Activated CD8-positive, alpha-beta T cell treated with anti-CD3 and anti-CD28 coated beads for 36 hours (primary cell): Measurements from ENCODE around the gene EXT2. TPM values are rescaled to one million over a fixed set of nuclear protein-coding genes. Genes with fewer than 3 reads are reported as not detected.

Source experiments
- ATAC-seq: fragments of 200-7000 bp; cut with Tn5 transposase; one replicate; pipeline ENCODE4 v1.10.0; 2021; ENCODE audit warnings: mild to moderate bottlenecking, moderate library complexity
- CTCF ChIA-PET: fragments of 350-600 bp; sonication (Branson Sonifier 250); formaldehyde crosslinking; loops from one replicate; lab custom pipeline; 2021; ENCODE audit warnings: antibody characterized with exemption; lab: Charles Lee
- POLR2A ChIA-PET: fragments of 350-600 bp; sonication (Branson Sonifier 250); formaldehyde crosslinking; loops from one replicate; lab custom pipeline; 2021; ENCODE audit warnings: antibody characterized with exemption; lab: Charles Lee
- DNase-seq: peaks from one replicate; pipeline ENCODE4 v3.0.0-alpha.2; 2020
- H3K27ac Mint-ChIP-seq: one replicate; pipeline ENCODE4 v1.8.0; 2021; ENCODE audit warnings: mild to moderate bottlenecking, mixed read lengths
- H3K27me3 Mint-ChIP-seq: one replicate; pipeline ENCODE4 v1.8.0; 2021; ENCODE audit warnings: mixed read lengths
- H3K36me3 Mint-ChIP-seq: one replicate; pipeline ENCODE4 v1.8.0; 2021; ENCODE audit warnings: low read depth, mixed read lengths
- H3K4me1 Mint-ChIP-seq: one replicate; pipeline ENCODE4 v1.8.0; 2021; ENCODE audit warnings: low read depth, mixed read lengths
- H3K4me3 Mint-ChIP-seq: one replicate; pipeline ENCODE4 v1.8.0; 2021; ENCODE audit warnings: mild to moderate bottlenecking, moderate library complexity, mixed read lengths
- H3K9me3 Mint-ChIP-seq: one replicate; pipeline ENCODE4 v1.8.0; 2021; ENCODE audit warnings: mixed read lengths
- CTCF ChIP-seq: fragments of 200-600 bp; IDR thresholded peaks from one replicate; pipeline ENCODE4 v1.8.0; 2022; ENCODE audit warnings: antibody characterized with exemption, mild to moderate bottlenecking
- intact Hi-C: fragments of 100-400 bp; cut with micrococcal nuclease; formaldehyde crosslinking; loops from one replicate; pipeline ENCODE4 v1.10.0; 2022
- total RNA-seq, 2 experiments: library from RNA; stranded (reverse); gene quantifications; one replicate each; pipeline ENCODE4 v1.2.3, GENCODE V29; 2021

Gene EXT2
- total RNA-seq, 2 experiments from 2014 or later = 20.0 to 20.2 TPM

GRCh38 chr11:44198146-44198724 is 102.8 kb downstream of the EXT2 start:
- H3K4me3 Mint-ChIP-seq = no peak overlapping the region
- CTCF ChIA-PET = interaction anchor here (1.2 to 1.5 kb wide), 2 partner anchors 12 to 14 kb away, joined by 3 to 6 read pairs; no protein-coding TSS in a partner anchor
- TF ChIP-seq CTCF = no peak
- DNase-seq (no peak), ATAC-seq (no peak)
- H3K4me1 Mint-ChIP-seq = no peaks in the 10 kb centered on the region
- POLR2A ChIA-PET = no interaction called here
- H3K36me3 Mint-ChIP-seq = peaks cover 40% of the 10 kb centered on the region
- H3K27ac Mint-ChIP-seq = no peak overlapping the region
- H3K27me3 Mint-ChIP-seq = no peaks in the 10 kb centered on the region
- no peaks in the 10 kb centered on the region for H3K9me3 Mint-ChIP-seq
- intact Hi-C loops = no loop called here

GRCh38 chr11:44199298-44199697 is 103.8 kb downstream of the EXT2 start:
- DNase-seq = no peak
- Mint-ChIP-seq H3K27ac (no peak overlapping the region), H3K27me3 (no peaks in the 10 kb centered on the region), H3K36me3 (peaks cover 36% of the 10 kb centered on the region), H3K9me3 (no peaks in the 10 kb centered on the region), H3K4me1 (no peaks in the 10 kb centered on the region), H3K4me3 (no peak overlapping the region)
- POLR2A ChIA-PET = no interaction called here
- CTCF ChIA-PET = no interaction called here
- intact Hi-C loops = no loop called here
- no peak for TF ChIP-seq CTCF
- no peak for ATAC-seq

- Mint-ChIP-seq H3K4me3 (no peak overlapping the region), H3K4me1 (no peaks in the 10 kb centered on the region), H3K9me3 (no peaks in the 10 kb centered on the region), H3K27ac (no peak overlapping the region), H3K27me3 (no peaks in the 10 kb centered on the region), H3K36me3 (peaks cover 34% of the 10 kb centered on the region)
- no peak for DNase-seq
- POLR2A ChIA-PET = no interaction called here
- ATAC-seq = no peak
- CTCF ChIA-PET = no interaction called here
- intact Hi-C loops = no loop called here
- no peak for TF ChIP-seq CTCF
Observed at GRCh38 chr11:44199816-44200215, 104.3 kb downstream of the EXT2 start.

- no peaks in the 10 kb centered on the region for H3K9me3 Mint-ChIP-seq
- TF ChIP-seq CTCF = no peak
- intact Hi-C loops = no loop called here
- ChIA-PET POLR2A (no interaction called here), CTCF (no interaction called here)
- no peaks in the 10 kb centered on the region for H3K4me1 Mint-ChIP-seq
- ATAC-seq (no peak), DNase-seq (no peak)
- no peak overlapping the region for H3K4me3 Mint-ChIP-seq
- H3K27ac Mint-ChIP-seq = no peak overlapping the region
- peaks cover 37% of the 10 kb centered on the region for H3K36me3 Mint-ChIP-seq
- H3K27me3 Mint-ChIP-seq = no peaks in the 10 kb centered on the region
Observed at GRCh38 chr11:44203270-44204043, 108.0 kb downstream of the EXT2 start.

GRCh38 chr11:44205352-44205751 is 109.9 kb downstream of the EXT2 start:
- no peak for TF ChIP-seq CTCF
- H3K4me1 Mint-ChIP-seq = no peaks in the 10 kb centered on the region
- ATAC-seq = no peak
- intact Hi-C loops = no loop called here
- H3K36me3 Mint-ChIP-seq = peaks cover 39% of the 10 kb centered on the region
- H3K4me3 Mint-ChIP-seq = no peak overlapping the region
- no peaks in the 10 kb centered on the region for H3K9me3 Mint-ChIP-seq
- DNase-seq = no peak
- ChIA-PET POLR2A (no interaction called here), CTCF (no interaction called here)
- no peak overlapping the region for H3K27ac Mint-ChIP-seq
- H3K27me3 Mint-ChIP-seq = no peaks in the 10 kb centered on the region
